Calu3 (cell line): ENCODE results near the gene FAM161A. TPM values are rescaled to one million over a fixed set of nuclear protein-coding genes. Genes with fewer than 3 reads are reported as not detected.

Source experiments
- BruUV-seq: library from RNA; stranded (reverse); fragments of 400-500 nt; replicated peaks from 2 replicates; lab custom pipeline; 2021; lab: Mats Ljungman, UMichigan
- CTCF ChIA-PET: fragments of 300-600 bp; sonication (Branson Sonifier 250); formaldehyde crosslinking; loops from one replicate; lab custom pipeline; 2022; ENCODE audit warnings: antibody characterized with exemption; lab: Charles Lee
- DNase-seq: peaks from one replicate; pipeline ENCODE4 v3.0.0; 2022
- H3K27ac Mint-ChIP-seq: one replicate; pipeline ENCODE4 v1.8.0; 2022; ENCODE audit warnings: mixed read lengths; ENCODE audit not compliant: unreplicated experiment
- H3K27me3 Mint-ChIP-seq: one replicate; pipeline ENCODE4 v1.8.0; 2022; ENCODE audit warnings: mixed read lengths; ENCODE audit not compliant: unreplicated experiment
- H3K36me3 Mint-ChIP-seq: one replicate; pipeline ENCODE4 v1.8.0; 2022; ENCODE audit warnings: mild to moderate bottlenecking, moderate library complexity, mixed read lengths; ENCODE audit not compliant: insufficient read depth, unreplicated experiment
- H3K4me1 Mint-ChIP-seq: one replicate; pipeline ENCODE4 v1.8.0; 2022; ENCODE audit warnings: mild to moderate bottlenecking, low read depth, mixed read lengths; ENCODE audit not compliant: unreplicated experiment
- H3K4me3 Mint-ChIP-seq: one replicate; pipeline ENCODE4 v1.8.0; 2022; ENCODE audit warnings: mild to moderate bottlenecking, low read depth, moderate library complexity, mixed read lengths; ENCODE audit not compliant: unreplicated experiment
- H3K9me3 Mint-ChIP-seq: one replicate; pipeline ENCODE4 v1.8.0; 2022; ENCODE audit warnings: low read depth, mixed read lengths; ENCODE audit not compliant: unreplicated experiment
- CTCF ChIP-seq: fragments of 200-600 bp; IDR thresholded peaks from one replicate; pipeline ENCODE4 v1.8.0; 2022; ENCODE audit warnings: antibody characterized with exemption; ENCODE audit not compliant: unreplicated experiment
- intact Hi-C: fragments of 100-400 bp; cut with micrococcal nuclease; formaldehyde crosslinking; loops from one replicate; pipeline ENCODE4 v1.10.0; 2022; ENCODE audit not compliant: unreplicated experiment
- total RNA-seq: library from RNA; stranded (reverse); gene quantifications from 2 replicates; pipeline ENCODE4 v1.2.3, GENCODE V29; 2022

Gene FAM161A
- total RNA-seq, 1 experiment from 2014 or later = 9.1 TPM

GRCh38 chr2:61845320-61845719 is 8.5 kb downstream of the FAM161A start:
- BruUV-seq = no TSS peak

GRCh38 chr2:61841286-61841685 is 12.6 kb downstream of the FAM161A start:
- Mint-ChIP-seq H3K9me3 (no peaks in the 10 kb centered on the region), H3K4me1 (peaks cover 11% of the 10 kb centered on the region), H3K27me3 (no peaks in the 10 kb centered on the region), H3K4me3 (no peak overlapping the region), H3K36me3 (peaks cover 5% of the 10 kb centered on the region), H3K27ac (no peak overlapping the region)
- TF ChIP-seq CTCF = no peak
- CTCF ChIA-PET = no interaction called here
- no TSS peak for BruUV-seq
- DNase-seq = no peak
- intact Hi-C loops = no loop called here

More at GRCh38 chr2:61845320-61845719, 8.5 kb downstream of the FAM161A start:
- Mint-ChIP-seq H3K27me3 (no peaks in the 10 kb centered on the region), H3K4me3 (no peak overlapping the region), H3K27ac (no peak overlapping the region), H3K36me3 (peaks cover 5% of the 10 kb centered on the region), H3K4me1 (peaks cover 11% of the 10 kb centered on the region), H3K9me3 (no peaks in the 10 kb centered on the region)
- intact Hi-C loops = no loop called here
- DNase-seq = no peak
- CTCF ChIA-PET = no interaction called here
- no peak for TF ChIP-seq CTCF

- H3K4me1 Mint-ChIP-seq = no peaks in the 10 kb centered on the region
- H3K27ac Mint-ChIP-seq = no peak overlapping the region
- CTCF ChIA-PET = no interaction called here
- H3K27me3 Mint-ChIP-seq = no peaks in the 10 kb centered on the region
- intact Hi-C loops = no loop called here
- TF ChIP-seq CTCF = no peak
- no peak for DNase-seq
- no peaks in the 10 kb centered on the region for H3K36me3 Mint-ChIP-seq
- no TSS peak for BruUV-seq
- H3K4me3 Mint-ChIP-seq = no peak overlapping the region
- H3K9me3 Mint-ChIP-seq = peaks cover 3% of the 10 kb centered on the region
Measured at GRCh38 chr2:61834893-61835292, 19.0 kb downstream of the FAM161A start.

DNA sequence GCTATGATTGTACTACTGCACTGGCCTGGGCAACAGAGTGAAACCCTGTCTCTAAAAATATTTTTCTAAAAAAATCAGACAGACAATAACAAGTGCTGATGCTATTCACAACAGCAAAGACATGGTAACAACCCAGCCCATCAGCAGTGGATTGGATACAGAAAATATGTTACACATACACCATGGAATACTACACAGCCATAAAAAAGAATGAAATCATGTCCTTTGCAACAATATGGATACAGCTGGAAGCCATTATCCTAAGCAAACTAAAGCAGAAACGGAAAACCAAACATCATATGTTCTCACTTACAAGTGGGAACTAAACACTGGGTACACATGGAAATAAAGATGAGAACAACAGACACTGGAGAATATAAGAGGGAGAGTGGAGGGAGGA is 19.9 kb downstream of the FAM161A start:
- BruUV-seq = no TSS peak

More for the DNA sequence above, 19.9 kb downstream of the FAM161A start:
- CTCF ChIA-PET = no interaction called here
- no peaks in the 10 kb centered on the region for H3K4me1 Mint-ChIP-seq
- no peak for DNase-seq
- no peaks in the 10 kb centered on the region for H3K36me3 Mint-ChIP-seq
- no peaks in the 10 kb centered on the region for H3K27me3 Mint-ChIP-seq
- H3K27ac Mint-ChIP-seq = no peak overlapping the region
- no peak overlapping the region for H3K4me3 Mint-ChIP-seq
- intact Hi-C loops = no loop called here
- no peak for TF ChIP-seq CTCF
- H3K9me3 Mint-ChIP-seq = peaks cover 3% of the 10 kb centered on the region
